ENCODE data around the gene HPN. TPM values are rescaled to one million over a fixed set of nuclear protein-coding genes. Genes with fewer than 3 reads are reported as not detected.
"Not testable (repeated sequence)": the region's sequence is repeated elsewhere in the genome, so short reads cannot be mapped to it uniquely, and the experiment has no call there.

HPN gene
- polyA plus RNA-seq (2013, experiment 1 of 2) = 0.36 TPM
- polyA plus RNA-seq (2013, experiment 2 of 2) = 0.28 TPM

DNA sequence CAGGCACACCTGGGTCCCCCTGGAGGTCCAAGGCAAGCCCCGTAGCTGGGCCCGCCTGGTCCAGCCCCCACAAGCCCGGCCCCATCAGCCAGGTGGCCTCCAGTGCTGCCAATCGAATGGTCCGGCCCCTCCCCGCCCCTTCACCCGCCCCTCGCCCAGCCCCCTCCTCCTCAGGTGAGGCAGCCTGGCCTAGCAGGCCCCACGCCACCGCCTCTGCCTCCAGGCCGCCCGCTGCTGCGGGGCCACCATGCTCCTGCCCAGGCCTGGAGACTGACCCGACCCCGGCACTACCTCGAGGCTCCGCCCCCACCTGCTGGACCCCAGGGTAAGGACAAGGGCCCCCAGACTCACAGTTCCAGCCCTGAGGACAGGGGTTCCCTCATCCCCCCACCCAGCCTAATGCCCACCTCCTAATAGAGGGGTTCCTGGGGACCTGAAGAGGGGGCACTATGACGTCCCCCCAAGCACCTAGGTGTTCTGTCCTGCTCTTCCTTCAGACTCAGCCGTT, at the start of gene HPN:
Gene HPN, plus strand, starts transcription at position 174 of the 508 bp plus-strand sequence. CDS start 786 bp downstream, outside the sequence.
- peaks cover 2% of the 10 kb centered on the region for H3K79me1 ChIP-seq (ENCODE audit: low read depth, low read length)
- H2AK5ac ChIP-seq (ENCODE audit: low read depth, low read length) = peak within 1 kb of the TSS; percentile 97
- no peaks in the 10 kb centered on the region for H3K36me3 ChIP-seq (replicated peaks in 1 of 2; ENCODE audit: control insufficient read depth in 2 of 2, insufficient read depth in 2 of 2, low read length in 2 of 2)
- H2BK120ac ChIP-seq (ENCODE audit: low read depth, low read length) = peak within 1 kb of the TSS; percentile 77
- peaks cover 14 to 17% of the 10 kb centered on the region in 2 donors for H3K4me1 ChIP-seq (ENCODE audit: control insufficient read depth in 2 of 2, insufficient read depth in 1 of 2, low read depth in 1 of 2, low read length in 2 of 2)
- no peak for DNase-seq (ENCODE audit: low spot score)
- H3K27ac ChIP-seq (replicated peaks; ENCODE audit: low read length) = no peak within 1 kb of the TSS
- peak within 1 kb of the TSS; percentile 38 for H4K91ac ChIP-seq (ENCODE audit: low read depth, low read length, poor library complexity)
- H2AFZ ChIP-seq (ENCODE audit: low read length) = peak within 1 kb of the TSS; percentile 94
- H3K9ac ChIP-seq (ENCODE audit: low read depth, low read length, poor library complexity) = peak within 1 kb of the TSS; percentile 63
- H3K18ac ChIP-seq (ENCODE audit: low read length) = peak within 1 kb of the TSS; percentile 79
- peak within 1 kb of the TSS; percentile 5 for H2BK5ac ChIP-seq (ENCODE audit: low read length)
- peak within 1 kb of the TSS; percentile 48 for H3K4me2 ChIP-seq (ENCODE audit: insufficient read depth, low read length, poor library complexity, severe bottlenecking)
- H3K9me3 ChIP-seq (replicated peaks in 1 of 2; ENCODE audit: control insufficient read depth in 2 of 2, insufficient read depth in 1 of 2, low read depth in 1 of 2, low read length in 2 of 2) = no peaks in the 10 kb centered on the region
- peak within 1 kb of the TSS; percentile 89 for H3K4ac ChIP-seq (ENCODE audit: low read length)
- peak within 1 kb of the TSS; percentile 91 for H2BK12ac ChIP-seq (ENCODE audit: low read length)
- peak within 1 kb of the TSS; percentile 90 for H3K23ac ChIP-seq (ENCODE audit: low read depth, low read length, poor library complexity)
- H2BK15ac ChIP-seq (ENCODE audit: low read length) = peak within 1 kb of the TSS; percentile 91
- peaks cover 0 to 10% (median 0%) of the 10 kb centered on the region in 3 experiments for H3K27me3 ChIP-seq (ENCODE audit: control insufficient read depth in 3 of 3, insufficient read depth in 3 of 3, low read depth in 1 of 3, low read length in 3 of 3)
- H3K4me3 ChIP-seq (ENCODE audit: low read length in 2 of 2) = no peak within 1 kb of the TSS
- peak within 1 kb of the TSS; percentile 54 for H4K8ac ChIP-seq (ENCODE audit: low read depth, low read length)
- WGBS, 2 donors (ENCODE audit: extremely low coverage in 2 of 2, insufficient read length in 2 of 2, insufficient replicate concordance in 1 of 2) = no CpG with 5 or more reads among the region's 19 CpGs
- H3K14ac ChIP-seq (ENCODE audit: low read length) = no peak within 1 kb of the TSS

DNA sequence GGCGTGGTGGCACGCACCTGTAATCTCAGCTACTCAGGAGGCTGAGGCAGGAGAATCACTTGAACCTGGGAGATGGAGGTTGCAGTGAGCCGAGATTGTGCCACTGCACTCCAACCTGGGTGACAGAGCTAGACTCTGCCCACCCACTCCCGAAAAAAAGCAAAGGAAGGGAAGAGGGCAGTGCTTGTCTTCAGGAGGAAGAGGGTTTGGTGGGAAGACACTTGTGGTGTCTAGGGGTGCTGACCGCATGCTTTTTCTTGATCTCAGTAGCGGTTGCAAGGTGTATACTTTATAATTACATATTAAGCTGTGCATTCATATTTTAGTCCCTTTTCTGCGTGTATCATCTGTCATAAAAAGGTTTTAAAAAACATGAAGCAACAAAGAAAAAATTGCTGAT, 48.9 kb upstream of the HPN start:
- H3K9me3 ChIP-seq (replicated peaks in 1 of 2; ENCODE audit: control insufficient read depth in 2 of 2, insufficient read depth in 1 of 2, low read depth in 1 of 2, low read length in 2 of 2); H4K91ac ChIP-seq (ENCODE audit: low read depth, low read length, poor library complexity); H2BK12ac ChIP-seq (ENCODE audit: low read length); H2BK5ac ChIP-seq (ENCODE audit: low read length); H3K4me2 ChIP-seq (ENCODE audit: insufficient read depth, low read length, poor library complexity, severe bottlenecking); H3K23ac ChIP-seq (ENCODE audit: low read depth, low read length, poor library complexity); H3K4me3 ChIP-seq (ENCODE audit: low read length in 2 of 2); H3K27me3 ChIP-seq (ENCODE audit: control insufficient read depth in 3 of 3, insufficient read depth in 3 of 3, low read depth in 1 of 3, low read length in 3 of 3); H2BK120ac ChIP-seq (ENCODE audit: low read depth, low read length); H3K14ac ChIP-seq (ENCODE audit: low read length); H2BK15ac ChIP-seq (ENCODE audit: low read length); H3K18ac ChIP-seq (ENCODE audit: low read length); H4K8ac ChIP-seq (ENCODE audit: low read depth, low read length); H2AK5ac ChIP-seq (ENCODE audit: low read depth, low read length); H3K79me1 ChIP-seq (ENCODE audit: low read depth, low read length); H3K36me3 ChIP-seq (replicated peaks in 1 of 2; ENCODE audit: control insufficient read depth in 2 of 2, insufficient read depth in 2 of 2, low read length in 2 of 2); DNase-seq (ENCODE audit: low spot score); H3K9ac ChIP-seq (ENCODE audit: low read depth, low read length, poor library complexity); H2AFZ ChIP-seq (ENCODE audit: low read length); H3K4ac ChIP-seq (ENCODE audit: low read length); H3K27ac ChIP-seq (replicated peaks; ENCODE audit: low read length); H3K4me1 ChIP-seq (ENCODE audit: control insufficient read depth in 2 of 2, insufficient read depth in 1 of 2, low read depth in 1 of 2, low read length in 2 of 2): not testable (repeated sequence)
- WGBS, 2 donors (ENCODE audit: extremely low coverage in 2 of 2, insufficient read length in 2 of 2, insufficient replicate concordance in 1 of 2) = no CpG with 5 or more reads among the region's 7 CpGs

DNA sequence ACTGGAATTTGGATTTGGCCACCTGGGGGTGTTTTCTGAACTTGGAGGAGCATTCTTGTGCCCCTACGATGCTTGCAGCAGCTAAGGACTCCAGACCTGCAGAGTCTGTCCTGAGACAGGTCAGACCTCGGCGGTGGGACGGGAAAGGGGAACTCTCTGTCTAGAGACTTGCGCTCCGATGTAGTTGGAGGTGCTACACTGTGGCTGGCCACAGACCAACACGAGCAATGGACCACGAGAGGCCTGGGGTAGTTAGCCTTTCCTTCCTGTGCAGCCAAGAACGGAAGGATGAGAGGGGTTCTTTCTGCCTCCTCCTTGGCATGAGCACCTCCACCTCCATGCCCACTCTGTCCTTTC, 47.3 kb upstream of the HPN start:
- no peak overlapping the region for H3K4me3 ChIP-seq (ENCODE audit: low read length in 2 of 2)
- no peak overlapping the region for H2BK15ac ChIP-seq (ENCODE audit: low read length)
- no peaks in the 10 kb centered on the region for H3K27me3 ChIP-seq (ENCODE audit: control insufficient read depth in 3 of 3, insufficient read depth in 3 of 3, low read depth in 1 of 3, low read length in 3 of 3)
- H2BK5ac ChIP-seq (ENCODE audit: low read length) = no peak overlapping the region
- no peak overlapping the region for H2BK12ac ChIP-seq (ENCODE audit: low read length)
- H3K79me1 ChIP-seq (ENCODE audit: low read depth, low read length) = no peaks in the 10 kb centered on the region
- H2AFZ ChIP-seq (ENCODE audit: low read length) = no peak overlapping the region
- H4K8ac ChIP-seq (ENCODE audit: low read depth, low read length) = no peak overlapping the region
- H3K27ac ChIP-seq (replicated peaks; ENCODE audit: low read length) = no peak overlapping the region
- H2BK120ac ChIP-seq (ENCODE audit: low read depth, low read length) = no peak overlapping the region
- no peaks in the 10 kb centered on the region for H3K36me3 ChIP-seq (replicated peaks in 1 of 2; ENCODE audit: control insufficient read depth in 2 of 2, insufficient read depth in 2 of 2, low read length in 2 of 2)
- no peak overlapping the region for H3K4ac ChIP-seq (ENCODE audit: low read length)
- H3K4me1 ChIP-seq (ENCODE audit: control insufficient read depth in 2 of 2, insufficient read depth in 1 of 2, low read depth in 1 of 2, low read length in 2 of 2) = peaks cover 6 to 7% of the 10 kb centered on the region in 2 donors
- H4K91ac ChIP-seq (ENCODE audit: low read depth, low read length, poor library complexity) = no peak overlapping the region
- peak overlapping the region; percentile 10 for H3K23ac ChIP-seq (ENCODE audit: low read depth, low read length, poor library complexity)
- no peak overlapping the region for H3K18ac ChIP-seq (ENCODE audit: low read length)
- no peak overlapping the region for H3K9ac ChIP-seq (ENCODE audit: low read depth, low read length, poor library complexity)
- no peak overlapping the region for H3K14ac ChIP-seq (ENCODE audit: low read length)
- no peak for DNase-seq (ENCODE audit: low spot score)
- H3K4me2 ChIP-seq (ENCODE audit: insufficient read depth, low read length, poor library complexity, severe bottlenecking) = no peak overlapping the region
- H2AK5ac ChIP-seq (ENCODE audit: low read depth, low read length) = no peak overlapping the region
- peaks cover 0 to 4% of the 10 kb centered on the region in 2 donors for H3K9me3 ChIP-seq (replicated peaks in 1 of 2; ENCODE audit: control insufficient read depth in 2 of 2, insufficient read depth in 1 of 2, low read depth in 1 of 2, low read length in 2 of 2)
- WGBS, 2 donors (ENCODE audit: extremely low coverage in 2 of 2, insufficient read length in 2 of 2, insufficient replicate concordance in 1 of 2) = no CpG with 5 or more reads among the region's 9 CpGs

DNA sequence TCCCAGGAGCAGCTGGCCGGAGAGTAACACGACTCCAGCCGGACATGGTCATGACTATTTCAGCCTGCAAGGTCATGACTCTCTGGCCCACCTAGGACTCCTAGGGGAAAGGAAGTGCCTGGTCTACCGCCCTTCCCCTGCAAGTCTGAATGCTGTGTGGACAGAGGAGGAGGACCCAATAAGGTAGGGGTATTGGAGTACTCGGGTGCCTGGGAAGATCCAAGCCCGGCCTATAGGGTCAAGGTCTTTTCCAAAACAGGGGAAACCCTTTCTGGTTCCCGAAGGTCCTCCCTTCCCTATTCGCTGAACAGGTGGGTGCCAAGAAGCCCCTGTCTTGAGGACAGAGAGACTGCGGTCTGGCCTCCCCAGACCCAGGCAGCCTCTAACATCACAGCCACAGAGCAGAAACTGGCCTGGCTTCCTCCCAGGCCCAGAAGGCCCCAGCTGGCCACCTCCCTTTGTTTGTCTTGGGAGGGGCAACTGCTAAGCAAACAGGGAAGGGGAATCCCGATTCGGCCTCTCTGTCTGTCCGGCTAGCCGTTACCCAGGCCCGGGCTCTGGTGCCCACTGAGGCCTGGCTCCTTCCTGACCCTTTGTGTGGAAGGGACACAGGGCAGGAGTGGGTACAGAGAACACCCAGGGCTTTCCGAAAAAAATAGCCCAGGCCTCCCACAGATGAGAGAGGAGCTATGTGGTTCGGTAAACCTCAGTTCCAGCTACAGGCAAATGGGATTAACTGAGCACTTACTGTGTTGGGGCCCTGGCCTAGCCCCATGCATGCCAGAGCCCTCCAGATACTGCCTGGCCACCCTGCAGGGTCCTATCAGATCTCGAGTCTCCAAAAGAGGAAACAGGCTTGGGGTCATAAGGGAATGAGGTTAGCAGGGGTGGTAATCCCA, 46.6 kb upstream of the HPN start:
- H3K18ac ChIP-seq (ENCODE audit: low read length) = no peak overlapping the region
- H3K9ac ChIP-seq (ENCODE audit: low read depth, low read length, poor library complexity) = no peak overlapping the region
- no peaks in the 10 kb centered on the region for H3K27me3 ChIP-seq (ENCODE audit: control insufficient read depth in 3 of 3, insufficient read depth in 3 of 3, low read depth in 1 of 3, low read length in 3 of 3)
- no peak for DNase-seq (ENCODE audit: low spot score)
- H2BK12ac ChIP-seq (ENCODE audit: low read length) = no peak overlapping the region
- no peak overlapping the region for H4K91ac ChIP-seq (ENCODE audit: low read depth, low read length, poor library complexity)
- no CpG with 5 or more reads among the region's 17 CpGs for WGBS, 2 donors (ENCODE audit: extremely low coverage in 2 of 2, insufficient read length in 2 of 2, insufficient replicate concordance in 1 of 2)
- H3K27ac ChIP-seq (replicated peaks; ENCODE audit: low read length) = no peak overlapping the region
- H2AFZ ChIP-seq (ENCODE audit: low read length) = no peak overlapping the region
- peak overlapping the region; percentile 10 for H3K23ac ChIP-seq (ENCODE audit: low read depth, low read length, poor library complexity)
- H3K36me3 ChIP-seq (replicated peaks in 1 of 2; ENCODE audit: control insufficient read depth in 2 of 2, insufficient read depth in 2 of 2, low read length in 2 of 2) = no peaks in the 10 kb centered on the region
- H4K8ac ChIP-seq (ENCODE audit: low read depth, low read length) = no peak overlapping the region
- H3K4me1 ChIP-seq (ENCODE audit: control insufficient read depth in 2 of 2, insufficient read depth in 1 of 2, low read depth in 1 of 2, low read length in 2 of 2) = peaks cover 6 to 9% of the 10 kb centered on the region in 2 donors
- H3K9me3 ChIP-seq (replicated peaks in 1 of 2; ENCODE audit: control insufficient read depth in 2 of 2, insufficient read depth in 1 of 2, low read depth in 1 of 2, low read length in 2 of 2) = peaks cover 0 to 4% of the 10 kb centered on the region in 2 donors
- H3K4me2 ChIP-seq (ENCODE audit: insufficient read depth, low read length, poor library complexity, severe bottlenecking) = no peak overlapping the region
- H2BK120ac ChIP-seq (ENCODE audit: low read depth, low read length) = no peak overlapping the region
- peak overlapping the region; percentile 40 for H3K14ac ChIP-seq (ENCODE audit: low read length)
- no peak overlapping the region for H2BK15ac ChIP-seq (ENCODE audit: low read length)
- H3K4ac ChIP-seq (ENCODE audit: low read length) = no peak overlapping the region
- H3K4me3 ChIP-seq (ENCODE audit: low read length in 2 of 2) = no peak overlapping the region
- peak overlapping the region; percentile 61 for H2BK5ac ChIP-seq (ENCODE audit: low read length)
- H2AK5ac ChIP-seq (ENCODE audit: low read depth, low read length) = peak overlapping the region; percentile 19
- H3K79me1 ChIP-seq (ENCODE audit: low read depth, low read length) = no peaks in the 10 kb centered on the region
